ENCODE data around the gene TTYH2. TPM values are rescaled to one million over a fixed set of nuclear protein-coding genes. Genes with fewer than 3 reads are reported as not detected.

TTYH2 gene
- total and polyA plus RNA-seq, 10 of the 15 experiments (the other 5 are each of a cell fraction or from before 2014, with no cell fraction given) = 0.26 to 25.2 (median 6.6) TPM

DNA sequence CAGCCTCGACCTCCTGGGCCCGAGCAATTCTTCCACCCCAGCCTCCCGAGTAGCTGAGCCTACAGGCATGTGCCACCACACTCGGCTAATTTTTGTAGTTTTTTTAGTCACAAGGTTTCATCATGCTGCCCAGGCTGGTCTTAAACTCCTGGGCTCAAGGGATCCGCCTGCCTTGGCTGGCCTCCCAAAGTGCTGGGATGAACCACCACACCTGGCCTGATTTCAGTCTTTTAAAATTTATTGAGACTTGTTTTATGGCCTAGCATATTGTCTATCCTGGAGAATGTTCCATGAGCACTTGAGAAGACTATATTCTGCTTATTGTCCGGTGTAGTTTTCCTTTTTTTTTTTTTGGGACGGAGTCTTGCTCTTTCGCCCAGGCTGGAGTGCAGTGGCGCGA lies 79.1 kb downstream of the TTYH2 start:
- H2AFZ ChIP-seq (ENCODE audit: control insufficient read depth, low read depth, low read length) = no peak overlapping the region
- intact Hi-C loops (cut with micrococcal nuclease; ENCODE audit: unreplicated experiment) (no loop called here), in situ Hi-C loops (cut with MboI) (loop anchor here (25.0 kb wide), 1 partner anchor 1880 kb away; no protein-coding TSS in a partner anchor)
- no peaks in the 10 kb centered on the region for H3K36me3 ChIP-seq (ENCODE audit: control insufficient read depth in 2 of 2, insufficient read depth in 2 of 2, low read length in 1 of 2)
- TF ChIP-seq NBN (IDR thresholded peaks at IDR 0.05) (no peak), JUND (IDR thresholded peaks at IDR 0.05; ENCODE audit: low read depth, low read length) (no peak), FOXK2 (IDR thresholded peaks at IDR 0.05) (no peak), GATAD2B (conservative IDR thresholded peaks at IDR 0.05; ENCODE audit: low read depth) (no peak)
- TF ChIP-seq, protein P1, sequence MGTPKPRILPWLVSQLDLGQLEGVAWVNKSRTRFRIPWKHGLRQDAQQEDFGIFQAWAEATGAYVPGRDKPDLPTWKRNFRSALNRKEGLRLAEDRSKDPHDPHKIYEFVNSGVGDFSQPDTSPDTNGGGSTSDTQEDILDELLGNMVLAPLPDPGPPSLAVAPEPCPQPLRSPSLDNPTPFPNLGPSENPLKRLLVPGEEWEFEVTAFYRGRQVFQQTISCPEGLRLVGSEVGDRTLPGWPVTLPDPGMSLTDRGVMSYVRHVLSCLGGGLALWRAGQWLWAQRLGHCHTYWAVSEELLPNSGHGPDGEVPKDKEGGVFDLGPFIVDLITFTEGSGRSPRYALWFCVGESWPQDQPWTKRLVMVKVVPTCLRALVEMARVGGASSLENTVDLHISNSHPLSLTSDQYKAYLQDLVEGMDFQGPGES (IDR thresholded peaks at IDR 0.05) = no peak
- TF ChIP-seq, protein P2, sequence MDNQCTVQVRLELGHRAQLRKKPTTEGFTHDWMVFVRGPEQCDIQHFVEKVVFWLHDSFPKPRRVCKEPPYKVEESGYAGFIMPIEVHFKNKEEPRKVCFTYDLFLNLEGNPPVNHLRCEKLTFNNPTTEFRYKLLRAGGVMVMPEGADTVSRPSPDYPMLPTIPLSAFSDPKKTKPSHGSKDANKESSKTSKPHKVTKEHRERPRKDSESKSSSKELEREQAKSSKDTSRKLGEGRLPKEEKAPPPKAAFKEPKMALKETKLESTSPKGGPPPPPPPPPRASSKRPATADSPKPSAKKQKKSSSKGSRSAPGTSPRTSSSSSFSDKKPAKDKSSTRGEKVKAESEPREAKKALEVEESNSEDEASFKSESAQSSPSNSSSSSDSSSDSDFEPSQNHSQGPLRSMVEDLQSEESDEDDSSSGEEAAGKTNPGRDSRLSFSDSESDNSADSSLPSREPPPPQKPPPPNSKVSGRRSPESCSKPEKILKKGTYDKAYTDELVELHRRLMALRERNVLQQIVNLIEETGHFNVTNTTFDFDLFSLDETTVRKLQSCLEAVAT (IDR thresholded peaks at IDR 0.05) = no peak
- FAIRE-seq = no peak
- peaks cover 25% of the 10 kb centered on the region for H3K4me1 ChIP-seq (ENCODE audit: control insufficient read depth, insufficient read depth, low read length)
- no peak for ATAC-seq
- H3K4me2 ChIP-seq (ENCODE audit: control insufficient read depth, insufficient read depth) = no peak overlapping the region
- SMC1A ChIA-PET (ENCODE audit: uncharacterized antibody, unreplicated experiment) = interaction anchor here (1.6 kb wide), 1 partner anchor 76 kb away, joined by 3 read pairs; no protein-coding TSS in a partner anchor
- no peaks in the 10 kb centered on the region for H3K79me2 ChIP-seq (ENCODE audit: control insufficient read depth, insufficient read depth, low read length)
- no peaks in the 10 kb centered on the region for H3K9me3 ChIP-seq (replicated peaks; ENCODE audit: control insufficient read depth, insufficient read depth, low read length)
- RAD21 ChIA-PET (ENCODE audit: unreplicated experiment) = no interaction called here
- no peak overlapping the region for H3K9ac ChIP-seq (ENCODE audit: control insufficient read depth, insufficient read depth, low read length)
- no peak for DNase-seq (ENCODE audit: low read depth, low spot score)
- no peak overlapping the region for H3K4me3 ChIP-seq
- H3K27me3 ChIP-seq (replicated peaks in 1 of 2; ENCODE audit: control insufficient read depth in 2 of 2, insufficient read depth in 2 of 2, low read length in 1 of 2) = no peaks in the 10 kb centered on the region
- CTCF ChIA-PET = no interaction called here
- WGBS (ENCODE audit: insufficient coverage, insufficient replicate concordance, low lambda C conversion rate, missing lambda C conversion rate) = 47% methylated on average over 6 of the region's 10 CpGs
- H3K27ac ChIP-seq (ENCODE audit: control insufficient read depth, insufficient read depth) = no peak overlapping the region
- no TSS peak for BruUV-seq (replicated peaks)
- POLR2A ChIA-PET = no interaction called here
- H4K20me1 ChIP-seq (ENCODE audit: control insufficient read depth, insufficient read depth) = no peaks in the 10 kb centered on the region

Measured in GM12878 (cell line).